NB4 (cell line): ENCODE data around the gene AKAP6.

Source experiments
- DNase-seq: peaks from one replicate; pipeline ENCODE4 v3.0.0; 2010; ENCODE audit warnings: low read depth
- H3K4me3 ChIP-seq: one replicate; pipeline ENCODE4 v1.5.1; 2011; ENCODE audit warnings: mild to moderate bottlenecking, low read depth, low read length, moderate library complexity
- CTCF ChIP-seq: IDR thresholded peaks from one replicate; pipeline ENCODE4 v1.5.1; 2012; ENCODE audit warnings: low read depth, low read length
- MAX ChIP-seq: IDR thresholded peaks from 2 replicates; pipeline ENCODE4 v1.6.1; 2011; ENCODE audit warnings: low read depth, low read length
- MYC ChIP-seq: IDR thresholded peaks from 2 replicates; pipeline ENCODE4 v1.6.1; 2011; ENCODE audit warnings: low read depth, low read length
- POLR2A ChIP-seq: IDR thresholded peaks from 2 replicates; pipeline ENCODE4 v1.6.1; 2011; ENCODE audit warnings: mild to moderate bottlenecking; ENCODE audit not compliant: insufficient read length; ENCODE audit errors: extremely low read depth

AKAP6 gene

GRCh38 chr14:32883188-32883587 lies 554.1 kb downstream of the AKAP6 start:
- DNase-seq = no peak
- H3K4me3 ChIP-seq = no peak overlapping the region
- no peak for TF ChIP-seq MYC
- TF ChIP-seq CTCF = no peak
- no peak for TF ChIP-seq MAX
- no peak for TF ChIP-seq POLR2A
